Measurements from ENCODE around the gene PRKCG. TPM values are rescaled to one million over a fixed set of nuclear protein-coding genes. Genes with fewer than 3 reads are reported as not detected.
A peak's percentile ranks its signal among the peaks of the same experiment; 100 is the strongest.
"Not testable (repeated sequence)": the region's sequence is repeated elsewhere in the genome, so short reads cannot be mapped to it uniquely, and the experiment has no call there.

The PRKCG gene
- total RNA-seq, 1 donor from 2014 or later: not detected

DNA sequence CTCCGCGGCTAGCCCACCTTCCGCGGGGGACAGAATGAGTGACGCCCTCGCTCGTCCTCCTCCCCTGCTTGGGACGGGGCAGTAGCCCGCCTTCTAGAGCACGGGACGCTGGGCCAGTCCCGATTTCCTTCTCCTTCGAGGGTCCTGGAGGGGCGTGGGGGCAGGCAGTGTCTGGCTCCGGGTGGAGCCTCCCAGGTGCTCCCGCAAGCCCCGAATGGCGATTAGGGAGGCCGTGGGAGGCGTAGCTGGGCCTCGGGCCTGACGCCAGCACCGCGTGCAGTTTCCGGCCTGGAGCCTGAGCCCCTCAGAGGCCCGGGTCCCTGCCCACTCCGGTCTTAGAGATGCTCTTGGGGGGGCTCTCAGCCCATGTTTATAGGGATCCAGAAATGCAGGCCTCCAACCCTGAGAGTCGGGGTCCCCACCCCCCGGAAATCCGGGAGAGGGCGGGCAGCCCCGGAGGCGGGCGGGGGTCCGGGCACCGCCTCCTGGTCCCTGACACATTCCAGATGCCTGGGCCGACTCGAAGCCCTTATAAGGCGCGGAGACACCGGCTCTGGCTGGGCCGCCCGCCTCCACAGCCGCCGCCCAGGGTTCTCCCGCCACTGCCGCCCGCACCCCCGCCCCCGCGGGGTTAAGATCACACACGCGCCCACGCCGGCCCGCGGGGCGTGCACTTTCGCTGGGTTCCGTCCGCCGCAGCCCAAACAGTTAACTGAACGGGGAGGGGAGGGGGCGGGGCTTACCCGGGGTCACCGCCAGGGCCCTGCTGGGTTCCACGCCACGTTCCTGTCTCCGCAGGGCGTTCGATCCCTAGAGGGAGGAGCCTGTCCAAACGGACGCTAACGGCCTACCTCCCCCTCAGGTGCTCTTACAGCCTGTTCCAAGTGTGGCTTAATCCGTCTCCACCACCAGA is 12.8 kb upstream of the PRKCG start:
- ATAC-seq (peak; percentile 69), DNase-seq (ENCODE audit: missing footprints) (peak; percentile 97)
- intact Hi-C loops (cut with DNase I): loop anchor here (5.0 to 10.0 kb wide), 2 partner anchors 323 to 596 kb away; partner anchors contain the start of genes LENG9 and TSEN34

GRCh38 chr19:53869805-53870484 is 12.1 kb upstream of the PRKCG start:
- intact Hi-C loops (cut with DNase I): loop anchor here (5.0 to 10.0 kb wide), 3 partner anchors 235 to 595 kb away; partner anchors contain the start of genes LENG9, NDUFA3, OSCAR and TSEN34
- not testable (repeated sequence) for ATAC-seq; DNase-seq (ENCODE audit: missing footprints)

- ATAC-seq (no peak), DNase-seq (ENCODE audit: missing footprints) (peak; percentile 79)
- intact Hi-C loops (cut with DNase I): loop anchor here (10.0 kb wide), 1 partner anchor 234 kb away; the partner anchor contains the start of genes NDUFA3 and OSCAR
These were observed 11.5 kb upstream of the PRKCG start for GRCh38 chr19:53870485-53870844.

GRCh38 chr19:53871454-53871853 is 10.5 kb upstream of the PRKCG start:
- no peak for ATAC-seq
- DNase-seq (ENCODE audit: missing footprints): no peak
- intact Hi-C loops (cut with DNase I): loop anchor here (10.0 kb wide), 1 partner anchor 233 kb away; the partner anchor contains the start of genes NDUFA3 and OSCAR

- DNase-seq (ENCODE audit: missing footprints) (no peak), ATAC-seq (no peak)
- intact Hi-C loops (cut with DNase I): loop anchor here (10.0 kb wide), 1 partner anchor 232 kb away; the partner anchor contains the start of genes NDUFA3 and OSCAR
These were observed 9.2 kb upstream of the PRKCG start for GRCh38 chr19:53872762-53873161.

DNA sequence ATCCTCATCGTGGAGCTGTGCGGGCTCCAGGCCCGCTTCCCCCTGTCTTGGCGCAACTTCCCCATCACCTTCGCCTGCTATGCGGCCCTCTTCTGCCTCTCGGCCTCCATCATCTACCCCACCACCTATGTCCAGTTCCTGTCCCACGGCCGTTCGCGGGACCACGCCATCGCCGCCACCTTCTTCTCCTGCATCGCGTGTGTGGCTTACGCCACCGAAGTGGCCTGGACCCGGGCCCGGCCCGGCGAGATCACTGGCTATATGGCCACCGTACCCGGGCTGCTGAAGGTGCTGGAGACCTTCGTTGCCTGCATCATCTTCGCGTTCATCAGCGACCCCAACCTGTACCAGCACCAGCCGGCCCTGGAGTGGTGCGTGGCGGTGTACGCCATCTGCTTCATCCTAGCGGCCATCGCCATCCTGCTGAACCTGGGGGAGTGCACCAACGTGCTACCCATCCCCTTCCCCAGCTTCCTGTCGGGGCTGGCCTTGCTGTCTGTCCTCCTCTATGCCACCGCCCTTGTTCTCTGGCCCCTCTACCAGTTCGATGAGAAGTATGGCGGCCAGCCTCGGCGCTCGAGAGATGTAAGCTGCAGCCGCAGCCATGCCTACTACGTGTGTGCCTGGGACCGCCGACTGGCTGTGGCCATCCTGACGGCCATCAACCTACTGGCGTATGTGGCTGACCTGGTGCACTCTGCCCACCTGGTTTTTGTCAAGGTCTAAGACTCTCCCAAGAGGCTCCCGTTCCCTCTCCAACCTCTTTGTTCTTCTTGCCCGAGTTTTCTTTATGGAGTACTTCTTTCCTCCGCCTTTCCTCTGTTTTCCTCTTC is 8.0 kb upstream of the PRKCG start:
- intact Hi-C loops (cut with DNase I): loop anchor here (10.0 kb wide), 1 partner anchor 231 kb away; the partner anchor contains the start of genes NDUFA3 and OSCAR
- DNase-seq (ENCODE audit: missing footprints): no peak
- no peak for ATAC-seq

DNA sequence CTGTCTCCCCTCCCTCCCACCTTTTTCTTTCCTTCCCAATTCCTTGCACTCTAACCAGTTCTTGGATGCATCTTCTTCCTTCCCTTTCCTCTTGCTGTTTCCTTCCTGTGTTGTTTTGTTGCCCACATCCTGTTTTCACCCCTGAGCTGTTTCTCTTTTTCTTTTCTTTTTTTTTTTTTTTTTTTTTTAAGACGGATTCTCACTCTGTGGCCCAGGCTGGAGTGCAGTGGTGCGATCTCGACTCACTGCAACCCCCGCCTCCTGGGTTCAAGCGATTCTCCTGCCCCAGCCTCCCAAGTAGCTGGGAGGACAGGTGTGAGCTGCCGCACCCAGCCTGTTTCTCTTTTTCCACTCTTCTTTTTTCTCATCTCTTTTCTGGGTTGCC is 7.4 kb upstream of the PRKCG start:
- intact Hi-C loops (cut with DNase I): loop anchor here (10.0 kb wide), 1 partner anchor 230 kb away; the partner anchor contains the start of genes NDUFA3 and OSCAR
- ATAC-seq (no peak), DNase-seq (ENCODE audit: missing footprints) (no peak)

GRCh38 chr19:53875602-53876325 is 6.2 kb upstream of the PRKCG start:
- DNase-seq (ENCODE audit: missing footprints): no peak
- intact Hi-C loops (cut with DNase I): loop anchor here (10.0 kb wide), 1 partner anchor 229 kb away; the partner anchor contains the start of genes NDUFA3 and OSCAR
- no peak for ATAC-seq

GRCh38 chr19:53876651-53877224 is 5.3 kb upstream of the PRKCG start:
- intact Hi-C loops (cut with DNase I): loop anchor here (10.0 kb wide), 1 partner anchor 228 kb away; the partner anchor contains the start of genes NDUFA3 and OSCAR
- ATAC-seq: no peak

GRCh38 chr19:53877361-53877766 is 4.6 kb upstream of the PRKCG start:
- intact Hi-C loops (cut with DNase I): loop anchor here (10.0 kb wide), 1 partner anchor 227 kb away; the partner anchor contains the start of genes NDUFA3 and OSCAR
- ATAC-seq (no peak), DNase-seq (ENCODE audit: missing footprints) (no peak)

More at GRCh38 chr19:53876651-53877224, 5.3 kb upstream of the PRKCG start:
- no peak for DNase-seq (ENCODE audit: missing footprints)

GRCh38 chr19:53878776-53879139 is 3.2 kb upstream of the PRKCG start:
- intact Hi-C loops (cut with DNase I): loop anchor here (10.0 kb wide), 1 partner anchor 226 kb away; the partner anchor contains the start of genes NDUFA3 and OSCAR
- DNase-seq (ENCODE audit: missing footprints) (no peak), ATAC-seq (no peak)

GRCh38 chr19:53879140-53880081 is 2.6 kb upstream of the PRKCG start:
- DNase-seq (ENCODE audit: missing footprints) (peak; percentile 96), ATAC-seq (peak; percentile 99)
- intact Hi-C loops (cut with DNase I): loop anchor here (10.0 kb wide), 1 partner anchor 225 kb away; the partner anchor contains the start of genes NDUFA3 and OSCAR

GRCh38 chr19:53880711-53881481 is 1.1 kb upstream of the PRKCG start:
- ATAC-seq: no peak
- DNase-seq (ENCODE audit: missing footprints): no peak
- intact Hi-C loops (cut with DNase I): no loop called here

DNA sequence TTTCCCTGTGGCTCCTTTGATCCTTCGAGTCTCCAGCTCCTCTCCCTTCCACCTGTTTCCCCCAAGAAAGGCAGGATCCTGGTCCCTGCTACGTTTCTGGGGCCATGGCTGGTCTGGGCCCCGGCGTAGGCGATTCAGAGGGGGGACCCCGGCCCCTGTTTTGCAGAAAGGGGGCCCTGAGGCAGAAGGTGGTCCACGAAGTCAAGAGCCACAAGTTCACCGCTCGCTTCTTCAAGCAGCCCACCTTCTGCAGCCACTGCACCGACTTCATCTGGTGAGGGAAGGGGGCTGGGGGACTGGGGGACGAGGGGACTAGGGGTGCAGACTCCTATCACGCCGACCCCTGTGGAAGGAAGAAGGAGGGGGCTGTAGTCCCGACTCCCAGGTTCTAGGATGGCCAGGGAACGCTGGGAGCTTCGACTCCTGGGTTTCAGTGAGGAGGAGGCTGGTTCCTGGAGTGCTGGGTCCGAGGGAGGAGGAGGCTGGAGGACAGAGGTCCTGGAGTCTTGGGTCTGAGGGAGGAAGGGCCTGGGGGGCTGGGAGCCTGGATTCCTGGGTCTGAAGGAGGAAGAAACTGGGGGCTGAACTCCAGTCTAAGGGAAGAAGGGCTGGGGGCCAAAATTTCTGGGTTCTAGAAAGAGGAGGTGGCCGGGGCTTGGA is 524 bp downstream of the PRKCG start:
- intact Hi-C loops (cut with DNase I): loop anchor here (1.0 kb wide), 1 partner anchor 40 kb away; no protein-coding TSS in a partner anchor
- ATAC-seq (no peak), DNase-seq (ENCODE audit: missing footprints) (no peak)

GRCh38 chr19:53883231-53883661 is 1.2 kb downstream of the PRKCG start:
- DNase-seq (ENCODE audit: missing footprints) (no peak), ATAC-seq (no peak)
- intact Hi-C loops (cut with DNase I): no loop called here
